Measurements from ENCODE around the gene DRC7. TPM values are rescaled to one million over a fixed set of nuclear protein-coding genes. Genes with fewer than 3 reads are reported as not detected.

The DRC7 gene
- total and polyA plus RNA-seq, 9 of the 15 experiments (the other 6 are each of a cell fraction or from before 2014, with no cell fraction given) = 0.04 to 0.33 (median 0.12) TPM; not detected in 3

DNA sequence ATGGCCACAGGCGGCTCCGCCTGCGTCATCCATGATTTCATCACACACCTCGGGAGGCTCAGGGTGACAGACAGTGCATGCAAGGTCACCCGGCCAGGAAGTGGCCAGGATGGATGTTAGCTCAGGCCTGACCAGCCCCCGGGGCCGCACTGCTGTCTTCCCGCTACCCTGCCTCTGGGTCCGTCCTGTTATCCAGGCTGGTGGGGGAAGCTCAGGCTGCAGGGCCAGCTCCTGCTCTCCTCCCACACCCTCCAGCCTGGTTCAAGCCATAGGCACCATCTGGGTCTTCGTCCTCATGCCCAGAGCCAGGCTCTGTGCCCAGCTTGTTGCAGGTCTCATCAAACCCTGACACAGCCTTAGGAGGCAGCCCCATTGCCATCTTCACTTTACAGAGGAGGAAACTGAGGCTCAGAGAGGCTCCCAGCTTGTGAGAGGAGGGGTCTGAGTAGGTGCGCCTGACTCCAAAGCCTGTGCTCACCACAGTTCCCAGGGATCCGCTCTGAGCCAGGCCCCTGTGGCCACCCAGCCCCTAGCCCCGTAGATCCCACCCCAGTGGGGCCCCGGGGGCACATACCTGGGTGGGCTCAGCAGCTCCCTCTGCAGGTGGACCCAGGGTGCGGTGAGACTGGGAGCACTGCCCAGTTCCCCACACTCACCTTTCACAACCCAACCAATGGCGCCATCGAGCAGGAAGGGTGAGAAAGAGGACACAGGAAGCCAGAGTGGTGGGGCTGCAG is 26.9 kb upstream of the DRC7 start (continued):
- TF ChIP-seq PPARD (CRISPR knock-in tag; IDR thresholded peaks at IDR 0.05) (no peak), ZNF785 (CRISPR knock-in tag; IDR thresholded peaks at IDR 0.05) (no peak), PHF20 (IDR thresholded peaks at IDR 0.05; ENCODE audit: partially characterized antibody) (no peak), TCF3 (CRISPR knock-in tag; IDR thresholded peaks at IDR 0.05) (no peak; the same call in 1 of the 2 replicates), HLTF (IDR thresholded peaks at IDR 0.05) (no peak; the same call in 1 of the 2 replicates), PHF21A (IDR thresholded peaks at IDR 0.05; ENCODE audit: borderline replicate concordance, low read depth) (no peak), GABPB2 (CRISPR knock-in tag; conservative IDR thresholded peaks at IDR 0.05) (no peak), ZNF133 (CRISPR knock-in tag; IDR thresholded peaks at IDR 0.05) (no peak), ZNF717 (CRISPR knock-in tag; IDR thresholded peaks at IDR 0.05) (no peak), NCOA6 (IDR thresholded peaks at IDR 0.05) (no peak), TOE1 (IDR thresholded peaks at IDR 0.05; ENCODE audit: borderline replicate concordance) (peak; percentile 30; the same call in 1 of the 2 replicates), TOE1 (CRISPR knock-in tag; IDR thresholded peaks at IDR 0.05; ENCODE audit: borderline replicate concordance, low read depth) (no peak), ZNF232 (CRISPR knock-in tag; IDR thresholded peaks at IDR 0.05) (no peak), THRAP3 (IDR thresholded peaks at IDR 0.05; ENCODE audit: borderline replicate concordance) (no peak), ZNF165 (CRISPR knock-in tag; IDR thresholded peaks at IDR 0.05; ENCODE audit: borderline replicate concordance) (no peak), NR3C1 (CRISPR knock-in tag; IDR thresholded peaks at IDR 0.05) (no peak), ARID2 (IDR thresholded peaks at IDR 0.05) (no peak), HMG20B (CRISPR knock-in tag; IDR thresholded peaks at IDR 0.05) (no peak), KDM2B (CRISPR knock-in tag; IDR thresholded peaks at IDR 0.05) (no peak), XRCC3 (IDR thresholded peaks at IDR 0.05) (no peak), ELF4 (CRISPR knock-in tag; IDR thresholded peaks at IDR 0.05) (no peak)
- TF ChIP-seq, protein P1, sequence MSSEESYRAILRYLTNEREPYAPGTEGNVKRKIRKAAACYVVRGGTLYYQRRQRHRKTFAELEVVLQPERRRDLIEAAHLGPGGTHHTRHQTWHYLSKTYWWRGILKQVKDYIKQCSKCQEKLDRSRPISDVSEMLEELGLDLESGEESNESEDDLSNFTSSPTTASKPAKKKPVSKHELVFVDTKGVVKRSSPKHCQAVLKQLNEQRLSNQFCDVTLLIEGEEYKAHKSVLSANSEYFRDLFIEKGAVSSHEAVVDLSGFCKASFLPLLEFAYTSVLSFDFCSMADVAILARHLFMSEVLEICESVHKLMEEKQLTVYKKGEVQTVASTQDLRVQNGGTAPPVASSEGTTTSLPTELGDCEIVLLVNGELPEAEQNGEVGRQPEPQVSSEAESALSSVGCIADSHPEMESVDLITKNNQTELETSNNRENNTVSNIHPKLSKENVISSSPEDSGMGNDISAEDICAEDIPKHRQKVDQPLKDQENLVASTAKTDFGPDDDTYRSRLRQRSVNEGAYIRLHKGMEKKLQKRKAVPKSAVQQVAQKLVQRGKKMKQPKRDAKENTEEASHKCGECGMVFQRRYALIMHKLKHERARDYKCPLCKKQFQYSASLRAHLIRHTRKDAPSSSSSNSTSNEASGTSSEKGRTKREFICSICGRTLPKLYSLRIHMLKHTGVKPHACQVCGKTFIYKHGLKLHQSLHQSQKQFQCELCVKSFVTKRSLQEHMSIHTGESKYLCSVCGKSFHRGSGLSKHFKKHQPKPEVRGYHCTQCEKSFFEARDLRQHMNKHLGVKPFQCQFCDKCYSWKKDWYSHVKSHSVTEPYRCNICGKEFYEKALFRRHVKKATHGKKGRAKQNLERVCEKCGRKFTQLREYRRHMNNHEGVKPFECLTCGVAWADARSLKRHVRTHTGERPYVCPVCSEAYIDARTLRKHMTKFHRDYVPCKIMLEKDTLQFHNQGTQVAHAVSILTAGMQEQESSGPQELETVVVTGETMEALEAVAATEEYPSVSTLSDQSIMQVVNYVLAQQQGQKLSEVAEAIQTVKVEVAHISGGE (CRISPR knock-in tag; IDR thresholded peaks at IDR 0.05) = no peak
- TF ChIP-seq, protein P2, sequence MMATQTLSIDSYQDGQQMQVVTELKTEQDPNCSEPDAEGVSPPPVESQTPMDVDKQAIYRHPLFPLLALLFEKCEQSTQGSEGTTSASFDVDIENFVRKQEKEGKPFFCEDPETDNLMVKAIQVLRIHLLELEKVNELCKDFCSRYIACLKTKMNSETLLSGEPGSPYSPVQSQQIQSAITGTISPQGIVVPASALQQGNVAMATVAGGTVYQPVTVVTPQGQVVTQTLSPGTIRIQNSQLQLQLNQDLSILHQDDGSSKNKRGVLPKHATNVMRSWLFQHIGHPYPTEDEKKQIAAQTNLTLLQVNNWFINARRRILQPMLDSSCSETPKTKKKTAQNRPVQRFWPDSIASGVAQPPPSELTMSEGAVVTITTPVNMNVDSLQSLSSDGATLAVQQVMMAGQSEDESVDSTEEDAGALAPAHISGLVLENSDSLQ (IDR thresholded peaks at IDR 0.05) = peak; percentile 92
- TF ChIP-seq, protein P3, sequence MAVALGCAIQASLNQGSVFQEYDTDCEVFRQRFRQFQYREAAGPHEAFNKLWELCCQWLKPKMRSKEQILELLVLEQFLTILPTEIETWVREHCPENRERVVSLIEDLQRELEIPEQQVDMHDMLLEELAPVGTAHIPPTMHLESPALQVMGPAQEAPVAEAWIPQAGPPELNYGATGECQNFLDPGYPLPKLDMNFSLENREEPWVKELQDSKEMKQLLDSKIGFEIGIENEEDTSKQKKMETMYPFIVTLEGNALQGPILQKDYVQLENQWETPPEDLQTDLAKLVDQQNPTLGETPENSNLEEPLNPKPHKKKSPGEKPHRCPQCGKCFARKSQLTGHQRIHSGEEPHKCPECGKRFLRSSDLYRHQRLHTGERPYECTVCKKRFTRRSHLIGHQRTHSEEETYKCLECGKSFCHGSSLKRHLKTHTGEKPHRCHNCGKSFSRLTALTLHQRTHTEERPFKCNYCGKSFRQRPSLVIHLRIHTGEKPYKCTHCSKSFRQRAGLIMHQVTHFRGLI (CRISPR knock-in tag; IDR thresholded peaks at IDR 0.05) = no peak
